Stomach smooth muscle (tissue), 2 donors: ENCODE measurements around the gene MEIS1.

Experiments
- H3K27ac ChIP-seq: one replicate; pipeline ENCODE4 v1.7.0; 2013; ENCODE audit warnings: mild to moderate bottlenecking, low read length, inconsistent platforms
- H3K27me3 ChIP-seq, 2 donors: one replicate each; pipeline ENCODE4 v1.7.0; 2013; ENCODE audit warnings: low read length in 2 of 2; ENCODE audit not compliant: insufficient read depth in 2 of 2, control insufficient read depth in 1 of 2
- H3K36me3 ChIP-seq, 2 donors: one replicate each; pipeline ENCODE4 v1.7.0; 2013; ENCODE audit warnings: low read length in 2 of 2; ENCODE audit not compliant: control insufficient read depth in 2 of 2, insufficient read depth in 2 of 2
- H3K4me1 ChIP-seq: one replicate; pipeline ENCODE4 v1.7.0; 2013; ENCODE audit warnings: low read length; ENCODE audit not compliant: control insufficient read depth, insufficient read depth
- H3K4me3 ChIP-seq, 2 donors: one replicate each; pipeline ENCODE4 v1.7.0; 2013; ENCODE audit warnings: low read length in 2 of 2
- H3K9ac ChIP-seq, 2 donors: one replicate each; pipeline ENCODE4 v1.7.0; 2013; ENCODE audit warnings: low read length in 2 of 2, mild to moderate bottlenecking in 1 of 2
- H3K9me3 ChIP-seq, 2 donors: one replicate each; pipeline ENCODE4 v1.7.0; 2013; ENCODE audit warnings: low read length in 2 of 2; ENCODE audit not compliant: control insufficient read depth in 2 of 2
- donor health status: healthy.
- donor health status: Pancreatic carcinoma.

The MEIS1 gene

GRCh38 chr2:66576311-66576560, 141.3 kb downstream of the MEIS1 start:
- H3K27me3 ChIP-seq = no peaks in the 10 kb centered on the region
- peaks cover 30% of the 10 kb centered on the region for H3K4me1 ChIP-seq
- peaks cover 2 to 9% of the 10 kb centered on the region in 2 donors for H3K36me3 ChIP-seq
- H3K4me3 ChIP-seq = peak overlapping the region; percentile 72 to 84
- H3K9me3 ChIP-seq = no peaks in the 10 kb centered on the region
- peak overlapping the region; percentile 100 for H3K27ac ChIP-seq
- peak overlapping the region; percentile 83 to 94 for H3K9ac ChIP-seq

- peak overlapping the region; percentile 72 to 84 for H3K4me3 ChIP-seq
- no peaks in the 10 kb centered on the region for H3K9me3 ChIP-seq
- no peaks in the 10 kb centered on the region for H3K27me3 ChIP-seq
- peaks cover 0 to 5% of the 10 kb centered on the region in 2 donors for H3K36me3 ChIP-seq
- H3K27ac ChIP-seq = peak overlapping the region; percentile 100
- H3K9ac ChIP-seq = peak overlapping the region; percentile 83 to 94
- H3K4me1 ChIP-seq = peaks cover 30% of the 10 kb centered on the region
Observed at GRCh38 chr2:66576561-66577320, 141.8 kb downstream of the MEIS1 start.

- H3K27ac ChIP-seq = peak overlapping the region; percentile 100
- H3K27me3 ChIP-seq = no peaks in the 10 kb centered on the region
- peak overlapping the region; percentile 72 to 84 for H3K4me3 ChIP-seq
- peak overlapping the region; percentile 83 to 94 for H3K9ac ChIP-seq
- H3K36me3 ChIP-seq = no peaks in the 10 kb centered on the region
- H3K9me3 ChIP-seq = no peaks in the 10 kb centered on the region
- H3K4me1 ChIP-seq = peaks cover 33% of the 10 kb centered on the region
Observed at GRCh38 chr2:66577321-66578053, 142.6 kb downstream of the MEIS1 start.

GRCh38 chr2:66578054-66578686, 143.2 kb downstream of the MEIS1 start:
- peak overlapping the region; percentile 83 to 94 for H3K9ac ChIP-seq
- peak overlapping the region; percentile 100 for H3K27ac ChIP-seq
- H3K4me1 ChIP-seq = peaks cover 36% of the 10 kb centered on the region
- H3K27me3 ChIP-seq = no peaks in the 10 kb centered on the region
- H3K36me3 ChIP-seq = no peaks in the 10 kb centered on the region
- H3K9me3 ChIP-seq = no peaks in the 10 kb centered on the region
- H3K4me3 ChIP-seq = peak overlapping the region; percentile 72 to 84

- Histone ChIP-seq H3K27me3 (peaks cover 0 to 2% of the 10 kb centered on the region in 2 donors), H3K36me3 (no peaks in the 10 kb centered on the region), H3K4me3 (peak overlapping the region; percentile 72 to 84), H3K9me3 (no peaks in the 10 kb centered on the region), H3K4me1 (peaks cover 36% of the 10 kb centered on the region), H3K27ac (peak overlapping the region; percentile 100), H3K9ac (peak overlapping the region; percentile 83 to 94)
Observed at GRCh38 chr2:66578687-66579106, 143.8 kb downstream of the MEIS1 start.

- peak overlapping the region; percentile 83 to 94 for H3K9ac ChIP-seq
- H3K4me1 ChIP-seq = peaks cover 31% of the 10 kb centered on the region
- H3K9me3 ChIP-seq = no peaks in the 10 kb centered on the region
- H3K36me3 ChIP-seq = no peaks in the 10 kb centered on the region
- H3K27ac ChIP-seq = peak overlapping the region; percentile 100
- H3K27me3 ChIP-seq = peaks cover 0 to 2% of the 10 kb centered on the region in 2 donors
- H3K4me3 ChIP-seq = peak overlapping the region; percentile 72 to 84
Observed at GRCh38 chr2:66579186-66580126, 144.5 kb downstream of the MEIS1 start.

GRCh38 chr2:66580166-66581049, 145.5 kb downstream of the MEIS1 start:
- Histone ChIP-seq H3K27ac (peak overlapping the region; percentile 100), H3K4me1 (peaks cover 31% of the 10 kb centered on the region), H3K9me3 (no peaks in the 10 kb centered on the region), H3K36me3 (no peaks in the 10 kb centered on the region), H3K4me3 (peak overlapping the region; percentile 71 to 84), H3K9ac (peak overlapping the region; percentile 94 to 96), H3K27me3 (peaks cover 0 to 2% of the 10 kb centered on the region in 2 donors)

GRCh38 chr2:66581339-66582103, 146.6 kb downstream of the MEIS1 start:
- no peaks in the 10 kb centered on the region for H3K9me3 ChIP-seq
- H3K27ac ChIP-seq = peak overlapping the region; percentile 100
- peak overlapping the region; percentile 94 to 96 for H3K9ac ChIP-seq
- peak overlapping the region; percentile 71 to 84 for H3K4me3 ChIP-seq
- H3K4me1 ChIP-seq = peaks cover 26% of the 10 kb centered on the region
- peaks cover 0 to 2% of the 10 kb centered on the region in 2 donors for H3K27me3 ChIP-seq
- no peaks in the 10 kb centered on the region for H3K36me3 ChIP-seq
